GM21825 (cell line): Measurements from ENCODE around the gene SPNS1.

Source experiments
- ATAC-seq: cut with Tn5 transposase; IDR thresholded peaks from one replicate; pipeline ENCODE4 v1.9.1; 2021; ENCODE audit warnings: mild to moderate bottlenecking, moderate library complexity; ENCODE audit not compliant: unreplicated experiment

SPNS1 gene

DNA sequence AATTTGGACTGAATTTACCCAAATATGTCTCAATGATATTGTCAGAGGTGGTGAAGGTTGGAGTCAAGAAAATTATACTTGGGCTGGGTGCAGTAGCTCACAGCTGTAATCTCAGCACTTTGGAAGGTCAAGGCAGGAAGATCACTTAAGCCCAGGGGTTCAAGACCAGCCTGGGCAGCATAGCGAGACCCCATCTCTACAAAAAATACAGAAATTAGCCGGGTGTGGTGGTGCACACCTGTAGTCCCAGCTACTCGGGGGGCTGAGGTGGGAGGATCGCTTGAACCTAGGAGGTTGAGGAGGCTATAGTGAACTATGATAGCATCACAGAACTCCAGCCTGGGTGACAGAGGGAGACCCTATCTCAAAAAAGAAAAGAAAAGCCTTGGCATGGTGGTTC, 51.2 kb downstream of the SPNS1 start:
- ATAC-seq = no peak

GRCh38 chr16:29028457-29029167, 54.0 kb downstream of the SPNS1 start:
- no peak for ATAC-seq

DNA sequence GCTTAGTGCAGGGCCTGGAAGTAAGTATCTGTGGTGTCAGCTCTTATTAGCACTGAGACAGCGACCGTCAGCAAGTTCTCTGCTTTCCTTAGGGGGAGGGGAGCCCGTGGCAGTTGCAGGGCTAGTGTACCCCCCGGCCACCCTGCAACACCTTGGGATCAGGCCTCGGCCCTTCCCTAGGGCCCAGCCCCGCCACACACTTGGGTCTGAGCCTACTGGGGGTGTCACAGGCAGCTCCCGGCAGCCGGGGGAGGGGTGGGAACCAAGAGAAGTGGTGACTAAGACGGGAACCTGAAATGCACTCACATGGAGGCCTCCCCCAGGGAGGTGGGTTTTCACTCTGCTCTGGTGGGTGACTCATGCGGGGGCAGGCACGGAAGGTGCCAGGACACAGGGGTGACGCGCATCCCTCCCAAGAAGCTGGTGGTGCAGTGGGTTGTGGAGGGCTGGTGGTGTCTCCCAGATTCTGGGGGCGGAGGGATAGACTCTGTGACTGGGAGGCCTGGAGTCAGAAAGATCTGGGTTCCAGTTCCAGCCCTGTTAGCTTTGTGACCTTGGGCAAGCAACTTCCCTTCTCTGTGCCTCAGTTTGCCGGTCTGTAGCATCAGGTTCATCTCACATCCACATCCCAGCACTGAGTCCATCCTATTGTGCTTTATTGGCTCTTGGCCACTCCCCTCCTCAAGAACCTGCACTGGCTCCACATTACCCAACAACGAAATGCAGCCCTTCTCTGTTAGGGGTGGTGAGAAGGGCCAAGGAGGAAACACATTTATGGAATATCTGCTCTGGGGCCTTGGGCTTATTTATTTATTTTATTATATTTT, 54.8 kb downstream of the SPNS1 start:
- no peak for ATAC-seq

DNA sequence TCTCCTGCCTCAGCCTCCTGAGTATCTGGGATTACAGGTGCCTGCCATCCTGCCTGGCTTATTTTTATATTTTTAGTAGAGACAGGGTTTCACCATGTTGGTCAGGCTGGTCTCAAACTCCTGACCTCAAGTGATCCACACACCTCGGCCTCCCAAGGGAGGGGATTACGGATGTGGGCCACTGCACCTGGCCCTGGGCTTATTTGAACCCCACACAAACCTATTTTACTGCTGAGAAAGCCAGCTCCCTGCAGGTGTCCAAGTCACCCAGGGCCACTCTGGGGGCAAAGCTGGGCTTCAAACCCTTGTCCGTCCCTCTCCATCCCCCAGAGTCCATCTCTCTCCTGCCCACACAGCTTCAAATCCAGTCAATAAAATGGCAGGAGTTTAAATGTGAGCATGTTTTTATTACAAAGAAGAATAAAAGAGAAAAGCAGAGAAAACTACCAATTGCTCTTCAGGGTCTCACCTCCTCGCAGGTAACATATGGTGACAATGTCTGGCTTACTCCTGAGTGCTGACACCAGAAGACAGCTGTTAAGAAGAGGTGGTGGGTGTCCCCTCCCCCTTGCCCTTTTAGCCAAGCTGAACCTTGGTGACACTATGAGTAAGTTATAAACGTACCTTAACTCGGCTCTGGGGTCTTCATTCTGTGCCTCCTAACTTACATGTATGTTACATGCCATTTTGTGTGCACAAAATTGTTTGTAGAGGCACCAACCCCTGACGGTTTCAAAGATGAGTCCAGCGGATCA, 55.7 kb downstream of the SPNS1 start:
- ATAC-seq = no peak
